Measurements from ENCODE around the gene DOCK9.

- TF ChIP-seq CTCF (conservative IDR thresholded peaks at IDR 0.05; ENCODE audit: low read depth in 2 of 2) (no peak), CREB1 (CRISPR knock-in tag; IDR thresholded peaks at IDR 0.05; ENCODE audit: low read depth) (no peak), EZH2phosphoT487 (IDR thresholded peaks at IDR 0.05; ENCODE audit: unreplicated experiment) (no peak), REST (IDR thresholded peaks at IDR 0.05; ENCODE audit: unreplicated experiment) (no peak), EZH2 (IDR thresholded peaks at IDR 0.05; ENCODE audit: low read depth, unreplicated experiment) (no peak), POLR2AphosphoS5 (IDR thresholded peaks at IDR 0.05; ENCODE audit: low read depth) (no peak), JUNB (IDR thresholded peaks at IDR 0.05; ENCODE audit: unreplicated experiment) (no peak), ETS1 (IDR thresholded peaks at IDR 0.05) (no peak), ZNF114 (CRISPR knock-in tag; IDR thresholded peaks at IDR 0.05) (no peak), NANOG (IDR thresholded peaks at IDR 0.05; ENCODE audit: borderline replicate concordance) (no peak), ZNF331 (CRISPR knock-in tag; IDR thresholded peaks at IDR 0.05; ENCODE audit: low read depth) (no peak), STAT1 (IDR thresholded peaks at IDR 0.05; ENCODE audit: unreplicated experiment) (no peak)
Measured at GRCh38 chr13:98768522-98768921, 209.3 kb downstream of the DOCK9 start.
